ENCODE data around the gene NGEF.

- TF ChIP-seq EZH2 (IDR thresholded peaks at IDR 0.05; ENCODE audit: low read length, unreplicated experiment), result no peak
- no peak for TF ChIP-seq CTCF (conservative IDR thresholded peaks at IDR 0.05; ENCODE audit: low read depth, low read length)
- TF ChIP-seq EZH2phosphoT487 (IDR thresholded peaks at IDR 0.05; ENCODE audit: borderline replicate concordance, low read length), result no peak
Measured at GRCh38 chr2:233002829-233003657, 10.0 kb downstream of the NGEF start.
